Breast epithelium (tissue), 3 donors: ENCODE results near the gene CHRM3.

Source experiments
- CTCF ChIP-seq, 3 donors: fragments of 450-650 bp; IDR thresholded peaks; one replicate each; pipeline ENCODE4 v1.5.1; 2016 to 2017; ENCODE audit warnings: antibody characterized with exemption in 3 of 3, mild to moderate bottlenecking in 3 of 3, moderate library complexity in 3 of 3
- POLR2AphosphoS5 ChIP-seq, 3 donors: sonication (generic); formaldehyde crosslinking; IDR thresholded peaks; one replicate each; pipeline ENCODE4 v1.6.1; 2017; ENCODE audit warnings: antibody characterized with exemption in 3 of 3

GRCh38 chr1:239387304-239388158 lies 1.2 kb downstream of the CHRM3 start:
- TF ChIP-seq CTCF (IDR thresholded peaks at IDR 0.05) (no peak), POLR2AphosphoS5 (IDR thresholded peaks at IDR 0.05) (no peak)
